GDM1 (cell line): ENCODE results near the gene GLIS1.

Experiments
- DNase-seq: peaks from one replicate; lab custom pipeline; 2025; lab: John Stamatoyannopoulos, UW

The GLIS1 gene

DNA sequence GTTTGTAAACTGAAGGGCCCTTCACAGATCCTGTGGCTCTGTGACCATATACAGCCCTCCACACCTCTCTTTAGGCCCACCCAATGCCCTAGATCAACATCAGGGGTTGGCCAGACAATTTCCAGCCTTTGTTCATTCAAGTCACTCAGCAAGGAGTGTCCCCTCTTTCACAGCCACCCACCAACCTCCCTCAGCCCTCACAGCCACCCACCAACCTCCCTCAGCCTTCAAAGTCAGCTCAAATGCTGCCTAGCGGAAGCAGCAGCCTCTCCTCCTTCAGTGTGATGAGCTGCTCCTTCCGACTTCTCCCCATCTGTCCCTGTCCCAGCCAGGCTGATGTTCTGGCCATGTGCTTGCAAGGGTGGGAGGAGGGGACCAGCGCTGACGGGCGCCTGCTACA is 208.4 kb downstream of the GLIS1 start:
- DNase-seq = no peak

DNA sequence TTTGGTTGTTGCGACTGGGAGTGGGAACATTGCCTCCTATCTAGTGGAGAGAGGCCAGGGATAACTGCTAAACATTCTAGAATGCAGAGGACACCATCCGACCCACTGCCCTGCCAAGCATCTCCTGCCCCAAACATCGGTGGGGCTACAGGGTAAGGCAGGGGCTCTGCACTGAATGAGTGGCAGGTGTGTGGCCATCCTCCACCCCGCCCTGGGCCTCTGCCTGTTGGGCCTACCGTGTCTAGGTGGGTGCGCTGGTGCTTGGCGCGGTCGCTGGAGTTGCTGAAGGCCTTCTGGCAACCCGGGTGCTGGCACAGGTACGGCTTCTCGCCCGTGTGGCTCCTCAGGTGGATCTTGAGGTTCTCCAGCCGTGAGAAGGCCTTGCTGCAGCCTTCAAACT is 209.4 kb downstream of the GLIS1 start:
- no peak for DNase-seq

DNA sequence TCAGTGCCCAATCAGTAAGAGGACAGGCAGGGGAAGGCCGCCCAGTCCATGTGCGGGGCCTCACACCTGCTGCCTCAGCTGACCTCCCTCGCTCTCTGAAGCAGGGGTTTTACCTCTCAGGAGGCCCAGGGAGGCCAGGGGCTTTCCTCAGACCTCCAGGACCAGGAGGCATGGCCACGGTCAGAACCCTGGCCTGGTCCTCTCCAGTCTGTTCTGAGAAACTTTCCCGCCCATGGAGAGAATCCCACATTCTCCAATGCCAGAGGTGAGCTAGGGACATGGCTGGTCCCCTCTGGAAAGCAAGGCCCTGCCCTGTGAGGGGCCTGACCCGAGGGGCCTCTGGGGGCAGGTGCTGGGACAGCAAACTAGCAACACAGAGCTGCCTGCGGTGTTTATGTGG is 211.6 kb downstream of the GLIS1 start:
- no peak for DNase-seq

DNA sequence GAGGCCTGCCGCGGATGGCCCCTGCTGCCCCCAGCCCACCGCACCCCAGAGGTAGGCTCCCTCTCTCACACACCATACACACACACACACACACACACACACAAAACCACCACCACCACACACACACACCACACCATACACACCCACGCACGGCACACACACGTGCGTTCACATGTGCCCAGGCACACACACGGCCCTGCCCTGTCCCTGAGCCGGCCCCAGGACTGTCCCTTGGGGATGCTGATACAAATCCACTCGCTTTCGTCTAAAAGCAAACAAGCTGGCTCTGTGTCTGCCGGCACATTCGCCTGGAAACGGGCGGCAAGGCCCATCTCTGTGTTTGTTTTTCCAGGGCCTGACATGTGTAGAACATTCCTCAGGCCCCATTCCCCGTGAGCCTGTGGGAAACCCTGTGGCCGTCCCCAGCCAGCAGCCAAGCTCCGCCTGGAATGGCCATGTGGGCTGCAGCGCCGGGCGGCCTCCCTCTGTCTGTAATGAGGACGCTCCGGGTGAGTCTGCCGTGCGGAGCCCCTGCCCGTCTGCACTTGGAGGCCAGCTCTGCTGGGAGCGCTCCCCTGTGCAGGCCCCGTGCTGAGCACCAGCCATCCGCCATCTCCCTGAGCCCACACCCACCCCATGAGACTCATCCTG is 212.4 kb downstream of the GLIS1 start:
- no peak for DNase-seq

DNA sequence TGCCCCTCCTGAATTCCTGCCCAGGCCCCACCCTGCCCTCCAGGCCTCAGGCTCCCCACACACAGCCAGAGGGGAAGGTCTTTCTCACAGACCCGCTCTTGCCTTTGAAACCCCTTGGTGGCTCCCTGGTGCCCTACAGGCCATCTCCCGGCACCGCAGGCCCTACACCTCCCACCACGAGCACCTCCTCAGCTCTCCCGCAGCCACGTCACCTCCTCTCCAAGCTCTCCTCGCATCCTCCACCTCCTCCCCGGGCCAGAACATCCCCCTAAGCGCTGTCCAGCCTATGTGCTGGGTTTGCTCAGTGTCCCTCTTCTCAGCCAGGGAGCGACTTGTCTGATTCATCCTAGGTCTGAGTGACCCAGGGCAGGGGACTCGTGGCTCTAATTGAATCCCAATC is 213.4 kb downstream of the GLIS1 start:
- DNase-seq = no peak

DNA sequence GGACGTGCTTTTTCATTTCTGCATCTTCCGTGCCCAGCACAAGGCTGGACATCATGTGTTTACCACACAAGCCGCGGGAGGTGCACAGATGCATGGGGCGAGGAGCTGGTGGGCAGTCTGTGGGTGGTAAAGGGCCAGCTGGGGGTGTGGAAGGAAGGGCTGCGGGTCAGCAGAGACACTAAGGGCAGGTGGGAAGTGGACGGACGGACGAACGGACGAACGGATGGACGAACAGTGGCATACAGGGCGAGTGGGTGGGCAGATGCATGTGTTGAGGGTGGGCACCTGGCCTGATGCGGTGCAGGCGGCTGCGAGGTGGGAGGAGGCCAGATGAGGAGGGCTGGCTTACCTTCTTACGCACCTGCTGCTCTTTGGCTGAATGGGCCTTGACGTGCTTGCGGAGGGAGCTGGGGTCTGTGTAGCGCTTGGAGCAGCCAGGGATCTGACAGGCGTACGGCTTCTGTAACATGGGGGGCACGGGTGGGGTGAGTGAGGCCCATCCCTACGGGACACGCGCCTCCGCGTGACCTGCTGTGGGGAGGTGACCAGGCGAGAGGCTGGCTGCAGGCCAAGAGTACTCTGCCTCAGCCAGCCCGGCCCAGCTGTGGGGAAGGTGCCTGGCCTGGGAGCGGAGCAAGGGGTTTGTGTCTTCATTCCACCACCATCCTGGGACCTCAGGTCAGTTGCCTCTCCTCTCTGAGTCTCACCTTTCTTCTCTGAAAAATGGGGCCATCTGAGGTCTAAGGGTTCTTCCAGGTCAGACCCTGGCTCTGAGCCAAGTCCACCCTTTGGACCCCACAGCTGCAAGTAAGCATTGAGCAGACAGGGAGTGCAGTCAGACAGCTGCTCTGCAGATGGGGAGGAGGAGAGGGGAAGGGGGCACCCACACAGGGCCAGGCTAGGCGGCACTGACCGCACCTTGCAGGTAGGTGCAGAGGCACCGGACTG is 214.3 kb downstream of the GLIS1 start:
- DNase-seq = no peak

DNA sequence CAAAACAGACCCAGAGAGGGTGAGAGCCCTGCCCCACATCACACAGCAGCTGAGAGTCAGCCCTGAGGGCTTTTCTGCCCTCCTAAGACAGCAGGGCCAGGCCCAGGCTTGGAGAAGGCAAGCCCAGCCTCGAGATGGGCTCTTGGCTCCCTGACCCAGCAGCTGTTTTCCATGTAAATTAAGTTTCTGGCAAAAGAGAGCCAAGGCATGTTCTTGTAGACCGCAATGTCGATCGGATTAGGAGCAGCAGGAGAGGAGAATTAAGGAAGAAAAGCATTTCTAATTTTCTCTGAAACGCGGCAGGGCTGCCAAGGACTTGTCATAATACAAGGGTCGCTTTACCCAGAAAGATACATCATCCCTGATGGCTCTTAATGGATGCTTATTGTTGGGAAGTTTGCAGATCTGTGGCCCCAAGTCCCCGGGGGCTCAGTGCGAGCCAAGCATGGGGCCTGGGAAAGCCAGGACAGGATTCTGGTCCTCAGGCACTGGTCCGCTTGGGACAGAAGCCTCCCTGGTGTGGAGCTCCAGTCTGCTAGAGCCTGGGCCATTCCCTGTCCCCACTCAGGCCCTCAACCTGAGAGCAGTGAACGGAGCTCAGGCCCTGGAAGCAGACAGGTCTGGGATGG is 216.9 kb downstream of the GLIS1 start:
- DNase-seq = no peak

DNA sequence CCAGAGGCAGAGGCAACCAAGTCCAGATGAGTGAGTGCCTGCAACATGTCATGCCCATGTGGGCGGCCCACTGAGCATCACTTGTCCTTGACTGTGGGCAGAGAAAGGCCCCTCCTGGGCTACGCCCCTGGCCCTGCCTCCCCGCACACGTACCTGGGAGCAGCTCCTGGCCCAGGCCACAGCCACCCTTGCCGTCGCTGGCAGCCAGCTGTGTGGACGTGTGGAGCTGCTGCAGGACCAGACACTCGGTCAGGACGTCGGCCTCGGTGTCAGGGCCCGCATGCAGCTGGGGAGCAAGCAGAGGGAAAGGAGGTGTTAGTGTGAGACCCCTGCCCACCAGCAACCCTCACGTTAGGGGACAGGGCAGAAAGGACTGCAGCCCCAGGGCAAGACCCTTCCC is 218.5 kb downstream of the GLIS1 start:
- no peak for DNase-seq

DNA sequence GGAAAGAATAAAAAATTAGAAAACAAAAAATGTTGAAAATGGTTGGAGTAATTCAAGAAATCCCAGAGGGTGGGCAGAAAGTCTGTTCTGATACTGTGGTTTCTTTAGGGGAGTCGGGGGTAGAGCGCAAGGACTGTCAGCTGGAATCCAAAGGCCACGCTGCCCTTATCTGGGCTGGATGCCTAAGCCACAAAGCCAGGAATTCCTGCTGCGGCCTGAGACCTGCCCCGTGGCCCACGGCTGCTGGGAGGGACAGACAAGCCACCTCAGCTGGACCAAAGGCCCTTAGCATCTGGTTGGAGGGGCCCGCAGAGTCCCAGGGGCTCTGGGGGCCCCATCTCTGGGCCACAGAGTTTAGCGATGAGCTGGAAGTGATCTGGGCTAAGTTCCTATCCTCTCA is 219.5 kb downstream of the GLIS1 start:
- no peak for DNase-seq

DNA sequence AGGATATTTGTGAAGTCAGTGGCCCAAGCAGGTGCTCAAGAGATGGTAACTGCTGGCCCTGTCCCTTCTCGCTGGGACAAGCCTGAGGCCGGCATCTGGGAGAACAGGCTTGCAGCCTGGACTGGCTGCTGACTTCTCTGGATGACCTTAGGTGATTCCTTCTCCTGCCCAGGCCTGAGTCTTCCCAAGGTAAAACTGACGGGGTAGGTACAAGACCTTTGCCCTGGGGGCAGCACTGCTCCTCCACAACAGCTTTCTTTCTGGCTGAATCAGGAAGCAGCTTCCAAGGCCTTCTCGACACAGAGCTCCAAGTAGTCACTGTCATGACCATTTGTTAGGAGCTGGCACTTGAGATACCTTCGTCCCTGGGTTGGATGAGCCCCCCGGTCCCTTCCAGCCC is 220.2 kb downstream of the GLIS1 start:
- DNase-seq = no peak

DNA sequence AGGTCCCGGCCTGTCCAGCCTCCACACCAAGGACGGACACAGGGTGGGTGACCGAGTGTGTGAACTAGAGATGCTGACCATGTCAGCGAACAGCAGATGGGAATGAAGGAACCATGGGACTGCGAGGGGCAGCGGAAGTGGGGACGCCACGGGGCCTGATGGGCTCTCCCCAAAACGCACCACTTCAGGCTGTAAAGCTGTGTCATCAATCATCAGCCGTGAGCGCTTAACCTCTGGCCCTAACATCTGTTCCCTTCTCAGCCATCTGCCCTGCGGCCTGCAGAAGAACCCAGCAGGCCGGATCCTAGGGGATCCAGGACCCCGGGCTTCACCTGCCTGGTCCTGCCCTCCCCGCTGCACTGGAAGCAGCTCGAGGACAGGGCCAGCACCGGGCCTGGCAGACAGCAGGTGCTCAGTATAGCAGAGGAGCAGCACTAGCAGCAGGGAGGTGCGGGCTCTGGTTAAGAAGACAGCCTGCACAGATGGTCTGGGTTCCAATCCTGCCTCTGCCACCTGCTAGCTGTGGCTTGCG is 221.1 kb downstream of the GLIS1 start:
- DNase-seq = no peak

DNA sequence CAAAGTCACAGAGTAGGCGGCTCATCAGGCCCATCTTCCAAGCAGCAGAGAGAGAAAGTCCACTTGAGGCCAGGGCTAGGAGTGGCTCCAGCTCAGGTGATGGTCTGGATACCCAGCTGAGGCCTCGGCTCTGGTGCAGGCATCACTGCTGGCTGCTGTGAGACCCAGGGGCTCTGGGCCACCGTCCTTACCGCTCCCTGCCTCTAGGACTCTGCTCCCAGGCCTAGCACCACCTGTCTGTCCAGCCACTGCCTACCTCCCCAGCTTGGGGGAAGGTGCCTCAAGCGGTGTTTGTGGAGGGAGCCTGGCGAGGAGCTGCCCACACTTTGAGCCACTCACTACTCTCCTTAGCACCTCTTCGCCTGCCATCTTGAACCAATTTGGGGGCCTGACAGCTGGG is 221.9 kb downstream of the GLIS1 start:
- no peak for DNase-seq

DNA sequence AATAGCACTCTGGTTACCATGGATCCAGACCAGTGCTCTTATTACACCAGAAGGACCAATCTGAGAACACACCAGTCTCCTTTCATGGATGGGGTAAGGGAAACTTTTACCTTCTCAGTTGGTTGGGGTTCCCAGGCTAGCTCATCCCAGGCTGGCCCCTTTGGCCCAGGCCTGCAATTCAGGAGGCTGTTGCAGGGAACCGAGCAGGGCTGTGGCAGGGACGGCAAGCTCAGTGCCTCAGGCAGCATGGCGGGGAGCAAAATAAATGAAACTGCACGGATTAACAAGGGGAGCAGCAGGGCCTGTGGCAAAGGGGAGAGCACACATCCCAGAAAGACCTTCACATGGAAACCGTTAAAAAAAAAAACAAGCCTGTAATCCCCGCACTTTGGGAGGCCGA is 222.8 kb downstream of the GLIS1 start:
- DNase-seq = no peak

DNA sequence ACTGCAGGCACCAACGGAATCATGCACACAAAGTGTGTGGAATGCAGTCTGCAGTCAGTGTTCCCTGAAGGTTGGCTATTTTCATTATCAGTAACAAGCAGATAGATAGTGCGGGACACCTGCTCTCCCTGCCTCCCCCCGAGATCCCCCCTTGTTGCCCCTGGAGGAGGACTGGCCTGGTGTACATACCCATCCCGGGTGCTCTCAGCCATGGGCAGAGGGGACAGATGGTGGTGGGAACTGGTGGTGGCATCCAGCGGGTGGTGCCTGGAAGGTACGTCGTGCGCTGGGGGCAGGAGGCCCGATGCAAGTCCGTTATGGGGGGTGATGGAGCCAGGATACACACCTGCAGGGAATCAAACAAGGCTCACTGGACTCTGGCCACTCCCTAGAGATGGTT is 224.5 kb downstream of the GLIS1 start:
- DNase-seq = no peak

DNA sequence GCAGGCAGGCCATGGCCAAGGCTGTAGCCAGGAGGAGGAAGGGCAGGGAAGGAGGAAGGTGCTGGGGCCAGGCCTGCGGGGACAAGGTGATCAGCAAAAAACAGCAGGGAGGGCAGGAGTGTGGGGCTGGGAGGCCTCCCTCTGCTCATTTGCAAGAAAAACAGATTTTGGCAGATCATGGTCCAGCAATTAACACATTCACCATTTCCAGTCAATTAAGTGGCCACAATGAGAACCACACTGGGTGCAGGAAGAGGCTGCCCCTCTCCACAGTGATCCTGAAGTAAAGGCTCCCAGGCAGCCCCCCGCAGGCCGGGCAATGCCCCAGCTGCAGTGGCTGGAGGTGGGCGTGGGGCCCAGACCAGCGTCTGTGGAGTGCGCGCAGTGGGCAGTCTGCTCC is 225.1 kb downstream of the GLIS1 start:
- DNase-seq = no peak

DNA sequence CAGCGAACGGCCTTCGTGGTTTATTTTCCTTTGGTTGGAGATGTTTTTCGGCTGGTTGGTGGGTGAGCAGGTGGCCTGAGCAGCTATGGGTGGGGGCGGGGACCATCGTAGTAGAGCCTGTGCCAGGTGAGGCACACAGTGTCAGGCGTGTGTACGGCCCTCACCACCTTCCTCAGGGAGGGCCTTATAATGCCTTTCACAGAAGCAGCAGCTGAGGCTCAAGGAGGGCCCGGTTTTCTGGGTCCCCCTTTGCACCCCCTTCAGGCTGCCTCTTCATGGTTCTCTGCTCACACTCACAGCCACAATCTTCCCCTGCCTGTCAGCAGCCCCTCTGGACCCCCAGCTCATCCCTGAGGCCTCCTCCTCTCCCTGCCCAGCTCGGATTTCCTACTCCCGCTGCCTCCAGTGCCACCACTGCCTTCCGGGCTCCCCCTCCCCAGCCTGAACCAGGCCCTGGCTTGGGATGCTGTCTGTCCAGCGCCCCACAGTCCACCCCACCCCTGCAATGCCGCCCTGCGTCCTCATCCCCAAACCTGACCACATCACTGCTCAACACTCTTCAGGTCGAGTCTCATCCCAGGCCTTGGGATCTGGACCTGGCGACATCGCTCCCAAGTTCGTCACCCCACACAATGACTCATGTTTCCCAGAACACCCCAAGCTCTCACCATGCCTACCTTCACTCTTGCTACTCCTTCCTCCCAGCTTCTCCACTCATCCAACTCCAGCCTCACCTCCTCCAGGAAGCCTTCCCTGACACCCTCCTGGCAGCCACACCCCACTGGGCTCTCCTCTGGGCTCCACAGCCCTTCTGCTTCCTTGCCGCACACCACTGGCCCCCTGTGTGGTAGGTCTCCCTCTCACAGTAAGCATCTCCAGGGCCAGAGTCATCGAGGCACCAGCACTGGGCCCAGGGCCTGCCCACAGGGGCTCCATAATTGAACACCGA is 225.9 kb downstream of the GLIS1 start:
- no peak for DNase-seq

DNA sequence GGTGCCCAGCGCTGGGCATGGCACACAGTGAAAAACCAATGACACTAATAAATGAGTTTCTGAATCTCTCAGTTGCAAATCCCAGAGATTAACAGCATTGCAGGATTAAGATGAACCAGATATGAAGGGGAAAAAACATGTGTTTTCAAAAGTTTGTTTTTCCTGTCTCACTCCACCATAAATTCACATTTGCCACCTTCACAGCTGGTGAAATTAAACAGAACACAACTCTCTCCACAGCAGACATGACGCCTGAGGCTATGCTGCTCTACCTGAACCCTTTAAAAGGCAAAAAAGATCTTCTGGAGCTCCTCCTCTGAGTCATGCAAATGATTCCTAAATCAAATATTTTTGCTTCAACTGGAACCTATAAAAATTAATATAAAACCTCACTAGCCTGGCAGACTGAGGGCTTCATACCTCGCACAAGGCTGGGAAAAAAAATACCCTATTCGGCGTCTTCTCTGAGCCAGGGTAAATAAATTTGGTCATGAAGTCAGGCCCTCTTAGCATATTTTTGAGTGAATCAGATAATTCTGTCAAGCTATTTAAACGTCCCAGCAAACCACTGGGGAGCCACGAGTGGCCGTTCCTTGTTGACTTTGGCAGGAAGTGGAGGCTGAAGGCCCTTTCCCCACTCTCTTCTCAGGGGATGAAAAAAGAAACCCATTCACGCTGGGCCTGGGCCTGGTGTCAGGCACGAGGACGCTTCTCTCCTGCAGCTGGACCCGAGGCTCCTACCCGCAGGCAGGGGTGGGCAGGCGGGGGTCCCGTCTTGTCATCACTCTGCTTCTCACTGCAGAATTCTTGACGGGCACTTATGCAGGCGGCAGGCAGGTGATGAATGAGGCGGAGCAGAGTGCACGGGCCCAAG is 226.8 kb downstream of the GLIS1 start:
- no peak for DNase-seq

DNA sequence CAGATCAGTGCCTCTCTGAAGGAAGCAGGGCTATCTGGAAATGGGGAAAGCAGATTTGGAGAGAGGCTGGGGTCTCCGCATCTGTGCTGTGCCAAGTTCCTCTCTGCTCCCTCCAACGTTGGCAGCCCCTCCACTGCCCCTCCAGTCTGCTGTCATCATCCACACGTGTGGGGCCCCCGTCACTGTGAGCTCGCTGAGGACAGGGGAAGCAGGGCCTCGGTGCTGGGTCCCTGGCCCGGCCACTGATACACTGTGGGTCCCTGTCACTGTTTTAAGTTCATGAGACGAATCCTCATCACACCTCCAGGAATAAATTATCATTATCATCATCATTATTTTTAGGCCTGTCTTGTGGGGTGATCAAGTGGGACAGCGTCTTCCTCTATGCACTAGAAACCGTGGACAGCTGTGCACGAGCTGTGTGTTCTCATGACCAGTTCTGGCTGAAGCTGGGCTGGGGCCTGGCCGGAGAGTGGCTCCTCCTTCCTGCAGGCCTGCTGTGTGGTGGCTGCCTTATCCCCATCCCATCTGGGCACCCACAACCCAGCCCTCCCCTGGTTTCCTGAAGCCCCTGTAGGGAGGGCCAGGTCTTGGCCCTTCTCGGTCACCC is 227.5 kb downstream of the GLIS1 start:
- DNase-seq = no peak

DNA sequence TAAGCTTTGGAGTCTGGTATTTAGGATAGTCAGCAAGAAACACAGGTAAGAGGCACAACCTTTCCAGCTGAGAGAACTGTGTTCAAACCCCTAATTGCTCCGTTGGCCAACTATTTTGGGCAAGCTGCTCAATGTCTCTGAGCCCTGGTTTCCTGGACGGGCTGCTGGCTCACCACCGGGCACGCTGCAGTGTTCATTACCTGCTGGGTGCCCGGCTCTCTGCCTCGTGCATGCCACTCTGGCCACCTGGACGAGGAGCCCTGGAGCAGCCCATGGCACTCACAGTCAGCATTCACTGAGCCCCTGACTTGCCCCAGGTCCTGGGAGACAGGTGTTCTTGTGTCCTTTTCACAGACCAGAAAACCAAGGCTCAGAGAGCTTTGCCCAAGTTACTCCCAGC is 228.7 kb downstream of the GLIS1 start:
- no peak for DNase-seq

DNA sequence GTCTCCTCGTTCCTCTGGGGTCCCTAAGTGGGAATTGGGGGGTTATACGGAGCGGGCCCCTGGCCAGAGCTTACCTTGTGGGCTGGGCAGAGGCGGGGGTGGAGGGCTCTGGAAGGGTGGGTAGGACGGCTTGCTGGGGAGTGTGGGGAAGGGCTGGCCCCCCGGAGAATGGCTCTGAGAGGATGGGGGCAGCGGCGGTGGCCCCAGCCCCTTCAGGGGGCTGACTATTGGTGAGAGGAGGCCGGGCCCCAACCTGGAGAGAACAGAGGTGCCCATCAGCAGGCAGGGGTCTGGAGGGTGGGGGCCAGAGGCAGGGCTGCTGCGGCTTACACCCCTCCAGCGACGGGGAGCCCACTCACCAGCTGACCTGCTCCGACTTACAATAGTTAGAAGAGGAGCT is 229.2 kb downstream of the GLIS1 start:
- no peak for DNase-seq
